Upper lobe of left lung (tissue), 6 donors: Measurements from ENCODE around the gene SLC16A8. TPM values are rescaled to one million over a fixed set of nuclear protein-coding genes. Genes with fewer than 3 reads are reported as not detected.

Experiments used
- ATAC-seq, 2 donors: fragments of 200-7000 bp; cut with Tn5 transposase; one replicate each; pipeline ENCODE4 v1.9.1; 2022; ENCODE audit warnings: mild to moderate bottlenecking in 2 of 2, moderate library complexity in 2 of 2; ENCODE audit not compliant: low FRiP score in 2 of 2
- DNase-seq, 2 donors: peaks; one replicate each; pipeline ENCODE4 v3.0.0-alpha.2; 2019 to 2020
- H3K27ac ChIP-seq, 4 donors: fragments of 200-600 bp; sonication (generic); one replicate each; pipeline ENCODE4 v1.5.1; 2016 to 2019
- H3K27me3 ChIP-seq, 4 donors: fragments of 200-600 bp; sonication (generic); one replicate each; pipeline ENCODE4 v1.5.1; 2017 to 2019
- H3K36me3 ChIP-seq, 4 donors: fragments of 200-600 bp; sonication (generic); one replicate each; pipeline ENCODE4 v1.5.1; 2016 to 2019
- H3K4me1 ChIP-seq, 4 donors: fragments of 200-600 bp; sonication (generic); one replicate each; pipeline ENCODE4 v1.5.1; 2018 to 2019
- H3K4me3 ChIP-seq, 4 donors: fragments of 200-600 bp; sonication (generic); one replicate each; pipeline ENCODE4 v1.5.1; 2017 to 2019; ENCODE audit warnings: mild to moderate bottlenecking in 2 of 4, moderate library complexity in 1 of 4
- H3K9me3 ChIP-seq, 4 donors: fragments of 200-600 bp; sonication (generic); one replicate each; pipeline ENCODE4 v1.5.1; 2018 to 2019
- CTCF ChIP-seq, 6 experiments: fragments of 450-650 bp in 4 of 6; fragments of 200-600 bp in 2 of 6; sonication (generic) in 2 of 6; IDR thresholded peaks; one replicate each; pipeline ENCODE4 v1.5.1; 2016 to 2019; ENCODE audit warnings: antibody characterized with exemption in 6 of 6
- EP300 ChIP-seq, 4 donors: sonication (generic); formaldehyde crosslinking; IDR thresholded peaks; one replicate each; pipeline ENCODE4 v1.5.1; 2017; ENCODE audit warnings: antibody characterized with exemption in 4 of 4, control low read depth in 2 of 4
- POLR2A ChIP-seq, 4 donors: fragments of 450-650 bp; IDR thresholded peaks; one replicate each; pipeline ENCODE4 v1.5.1; 2016 to 2017; ENCODE audit warnings: antibody characterized with exemption in 4 of 4, mild to moderate bottlenecking in 2 of 4
- POLR2AphosphoS5 ChIP-seq, 2 donors: sonication (generic); formaldehyde crosslinking; IDR thresholded peaks; one replicate each; pipeline ENCODE4 v1.5.1; 2017; ENCODE audit warnings: antibody characterized with exemption in 2 of 2
- whole genome bisulfite sequencing, 2 donors: methylation state at CpG; one replicate each; pipeline ENCODE4 v1.1.5; 2017 to 2018; 5-methylcytosine and 5-hydroxymethylcytosine counted together
- total RNA-seq, 6 donors: library from RNA; depleted of rRNA in 4 of 6; stranded (reverse); fragments of >200 nt in 4 of 6; gene quantifications; one replicate each; pipeline versions ENCODE4 v1.1.0 to v1.2.1, GENCODE V29; 2016 to 2021
- donor health status: DM: no; HTN: no; CAD: no; lungs with moderate emphysema.
- donor health status: DM: no; HTN: yes; CAD: no; lungs with severe emphysema.

SLC16A8 gene
- total RNA-seq, 6 donors from 2014 or later = 0.26 to 6.3 (median 0.73) TPM; not detected in 2

- H3K4me3 ChIP-seq = no peak overlapping the region
- peaks cover 8 to 17% (median 11%) of the 10 kb centered on the region in 4 donors for H3K4me1 ChIP-seq
- 91 to 96% methylated on average over 12 of the region's 12 CpGs for WGBS, 2 donors
- TF ChIP-seq POLR2A (IDR thresholded peaks at IDR 0.05) = no peak
- no peak for TF ChIP-seq EP300 (IDR thresholded peaks at IDR 0.05)
- ATAC-seq (no peak), DNase-seq (peak in 1 of 2 donors; percentile 70)
- H3K9me3 ChIP-seq = no peaks in the 10 kb centered on the region
- H3K27me3 ChIP-seq = peaks cover 0 to 14% (median 8%) of the 10 kb centered on the region in 4 donors
- H3K27ac ChIP-seq = no peak overlapping the region
- H3K36me3 ChIP-seq = no peaks in the 10 kb centered on the region
Measured at GRCh38 chr22:38087855-38088254, 3.9 kb upstream of the SLC16A8 start.

- WGBS, 2 donors = 92 to 95% methylated on average over 13 of the region's 13 CpGs
Measured at GRCh38 chr22:38086942-38087341, 3.0 kb upstream of the SLC16A8 start.

GRCh38 chr22:38086001-38086845, 2.2 kb upstream of the SLC16A8 start:
- WGBS, 2 donors = 90 to 91% methylated on average over 5 to 23 of the region's 25 CpGs
- TF ChIP-seq EP300 (IDR thresholded peaks at IDR 0.05) (no peak), POLR2A (IDR thresholded peaks at IDR 0.05) (no peak), POLR2AphosphoS5 (IDR thresholded peaks at IDR 0.05) (no peak), CTCF (IDR thresholded peaks at IDR 0.05) (no peak)
- peaks cover 0 to 28% (median 16%) of the 10 kb centered on the region in 4 donors for H3K27me3 ChIP-seq
- peaks cover 24 to 33% (median 26%) of the 10 kb centered on the region in 4 donors for H3K4me1 ChIP-seq
- DNase-seq (peak in 1 of 2 donors; percentile 72), ATAC-seq (no peak)
- no peaks in the 10 kb centered on the region for H3K9me3 ChIP-seq
- H3K4me3 ChIP-seq = no peak overlapping the region
- no peak overlapping the region for H3K27ac ChIP-seq
- H3K36me3 ChIP-seq = no peaks in the 10 kb centered on the region

More at GRCh38 chr22:38086942-38087341, 3.0 kb upstream of the SLC16A8 start:
- Histone ChIP-seq H3K9me3 (no peaks in the 10 kb centered on the region), H3K27ac (no peak overlapping the region), H3K4me3 (no peak overlapping the region), H3K36me3 (no peaks in the 10 kb centered on the region), H3K27me3 (peaks cover 0 to 23% (median 12%) of the 10 kb centered on the region in 4 donors), H3K4me1 (peaks cover 16 to 26% (median 20%) of the 10 kb centered on the region in 4 donors)
- DNase-seq (peak in 1 of 2 donors; percentile 58), ATAC-seq (no peak)
- TF ChIP-seq POLR2AphosphoS5 (IDR thresholded peaks at IDR 0.05) (no peak), POLR2A (IDR thresholded peaks at IDR 0.05) (no peak), EP300 (IDR thresholded peaks at IDR 0.05) (no peak), CTCF (IDR thresholded peaks at IDR 0.05) (no peak)

GRCh38 chr22:38085501-38085900, 1.5 kb upstream of the SLC16A8 start:
- WGBS, 2 donors = 82 to 84% methylated on average over 4 to 5 of the region's 5 CpGs
- TF ChIP-seq EP300 (IDR thresholded peaks at IDR 0.05) = no peak
- no peak for TF ChIP-seq POLR2A (IDR thresholded peaks at IDR 0.05)
- TF ChIP-seq POLR2AphosphoS5 (IDR thresholded peaks at IDR 0.05) = no peak
- TF ChIP-seq CTCF (IDR thresholded peaks at IDR 0.05) = no peak
- Histone ChIP-seq H3K36me3 (no peaks in the 10 kb centered on the region), H3K4me1 (peaks cover 31 to 40% (median 33%) of the 10 kb centered on the region in 4 donors), H3K4me3 (no peak overlapping the region), H3K27me3 (peaks cover 0 to 34% (median 18%) of the 10 kb centered on the region in 4 donors), H3K9me3 (no peaks in the 10 kb centered on the region), H3K27ac (no peak overlapping the region)
- DNase-seq (no peak), ATAC-seq (no peak)

GRCh38 chr22:38085056-38085455, 1.1 kb upstream of the SLC16A8 start:
- peaks cover 0 to 34% (median 18%) of the 10 kb centered on the region in 4 donors for H3K27me3 ChIP-seq
- ATAC-seq (no peak), DNase-seq (peak in 1 of 2 donors; percentile 52)
- H3K4me3 ChIP-seq = no peak overlapping the region
- WGBS, 2 donors = 89 to 93% methylated on average over 5 to 12 of the region's 12 CpGs
- H3K27ac ChIP-seq = no peak overlapping the region
- no peaks in the 10 kb centered on the region for H3K36me3 ChIP-seq
- H3K9me3 ChIP-seq = no peaks in the 10 kb centered on the region
- peaks cover 31 to 41% (median 34%) of the 10 kb centered on the region in 4 donors for H3K4me1 ChIP-seq
- no peak for TF ChIP-seq POLR2AphosphoS5 (IDR thresholded peaks at IDR 0.05)
- TF ChIP-seq EP300 (IDR thresholded peaks at IDR 0.05) = no peak
- no peak for TF ChIP-seq CTCF (IDR thresholded peaks at IDR 0.05)
- TF ChIP-seq POLR2A (IDR thresholded peaks at IDR 0.05) = no peak
